GM21367 (cell line): ENCODE data around the gene NEUROD4.
"Not testable (repeated sequence)": the region's sequence is repeated elsewhere in the genome, so short reads cannot be mapped to it uniquely, and the experiment has no call there.

Experiments
- ATAC-seq: cut with Tn5 transposase; IDR thresholded peaks from one replicate; pipeline ENCODE4 v1.9.1; 2021; ENCODE audit not compliant: unreplicated experiment

The NEUROD4 gene

GRCh38 chr12:55019784-55020183 is at the start of gene NEUROD4:
Gene NEUROD4 (plus strand): TSS chr12:55019974. CDS start chr12:55026440, 6,466 bp downstream.
- ATAC-seq, result peak; percentile 47

GRCh38 chr12:54970741-54971140 is 49.0 kb upstream of the NEUROD4 start:
- ATAC-seq, result no peak

GRCh38 chr12:54973556-54973955 is 46.2 kb upstream of the NEUROD4 start:
- no peak for ATAC-seq

GRCh38 chr12:54974279-54974678 is 45.5 kb upstream of the NEUROD4 start:
- ATAC-seq, result no peak

- no peak for ATAC-seq
These were observed 44.5 kb upstream of the NEUROD4 start for GRCh38 chr12:54975272-54975671.

GRCh38 chr12:54975875-54976274 is 43.9 kb upstream of the NEUROD4 start:
- no peak for ATAC-seq

GRCh38 chr12:54977155-54977554 is 42.6 kb upstream of the NEUROD4 start:
- ATAC-seq, result no peak

- ATAC-seq, result no peak
These were observed 41.9 kb upstream of the NEUROD4 start for GRCh38 chr12:54977857-54978256.

- ATAC-seq, result no peak
These were observed 39.4 kb upstream of the NEUROD4 start for GRCh38 chr12:54980341-54980740.

GRCh38 chr12:54981796-54982195 is 38.0 kb upstream of the NEUROD4 start:
- no peak for ATAC-seq

GRCh38 chr12:54983536-54984101 is 36.2 kb upstream of the NEUROD4 start:
- ATAC-seq, result no peak

GRCh38 chr12:54984658-54985376 is 35.0 kb upstream of the NEUROD4 start, which contains the start of gene TESPA1:
Gene TESPA1 (minus strand): TSS chr12:54984762. CDS start chr12:54974562, 10,200 bp downstream.
- ATAC-seq, result peak; percentile 93

- not testable (repeated sequence) for ATAC-seq
These were observed 33.0 kb upstream of the NEUROD4 start for GRCh38 chr12:54986773-54987172.

- ATAC-seq, result no peak
These were observed 32.1 kb upstream of the NEUROD4 start for GRCh38 chr12:54987611-54988231.

GRCh38 chr12:54988402-54989054 is 31.2 kb upstream of the NEUROD4 start:
- ATAC-seq, result no peak

GRCh38 chr12:54989829-54990228 is 29.9 kb upstream of the NEUROD4 start:
- no peak for ATAC-seq

- peak; percentile 71 for ATAC-seq
These were observed 28.4 kb upstream of the NEUROD4 start for GRCh38 chr12:54991161-54991990.

GRCh38 chr12:54991991-54992375 is 27.8 kb upstream of the NEUROD4 start:
- peak; percentile 32 for ATAC-seq

GRCh38 chr12:54993181-54993835 is 26.5 kb upstream of the NEUROD4 start:
- ATAC-seq, result peak; percentile 37

- ATAC-seq, result no peak
These were observed 23.6 kb upstream of the NEUROD4 start for GRCh38 chr12:54996205-54996604.
